ENCODE results near the gene C16orf74. TPM values are rescaled to one million over a fixed set of nuclear protein-coding genes. Genes with fewer than 3 reads are reported as not detected.

C16orf74 gene
- total and polyA plus RNA-seq, 2 of the 8 experiments (the other 6 are each of a cell fraction or from before 2014, with no cell fraction given): 7.3 to 9.3 TPM

- TF ChIP-seq, protein P1, sequence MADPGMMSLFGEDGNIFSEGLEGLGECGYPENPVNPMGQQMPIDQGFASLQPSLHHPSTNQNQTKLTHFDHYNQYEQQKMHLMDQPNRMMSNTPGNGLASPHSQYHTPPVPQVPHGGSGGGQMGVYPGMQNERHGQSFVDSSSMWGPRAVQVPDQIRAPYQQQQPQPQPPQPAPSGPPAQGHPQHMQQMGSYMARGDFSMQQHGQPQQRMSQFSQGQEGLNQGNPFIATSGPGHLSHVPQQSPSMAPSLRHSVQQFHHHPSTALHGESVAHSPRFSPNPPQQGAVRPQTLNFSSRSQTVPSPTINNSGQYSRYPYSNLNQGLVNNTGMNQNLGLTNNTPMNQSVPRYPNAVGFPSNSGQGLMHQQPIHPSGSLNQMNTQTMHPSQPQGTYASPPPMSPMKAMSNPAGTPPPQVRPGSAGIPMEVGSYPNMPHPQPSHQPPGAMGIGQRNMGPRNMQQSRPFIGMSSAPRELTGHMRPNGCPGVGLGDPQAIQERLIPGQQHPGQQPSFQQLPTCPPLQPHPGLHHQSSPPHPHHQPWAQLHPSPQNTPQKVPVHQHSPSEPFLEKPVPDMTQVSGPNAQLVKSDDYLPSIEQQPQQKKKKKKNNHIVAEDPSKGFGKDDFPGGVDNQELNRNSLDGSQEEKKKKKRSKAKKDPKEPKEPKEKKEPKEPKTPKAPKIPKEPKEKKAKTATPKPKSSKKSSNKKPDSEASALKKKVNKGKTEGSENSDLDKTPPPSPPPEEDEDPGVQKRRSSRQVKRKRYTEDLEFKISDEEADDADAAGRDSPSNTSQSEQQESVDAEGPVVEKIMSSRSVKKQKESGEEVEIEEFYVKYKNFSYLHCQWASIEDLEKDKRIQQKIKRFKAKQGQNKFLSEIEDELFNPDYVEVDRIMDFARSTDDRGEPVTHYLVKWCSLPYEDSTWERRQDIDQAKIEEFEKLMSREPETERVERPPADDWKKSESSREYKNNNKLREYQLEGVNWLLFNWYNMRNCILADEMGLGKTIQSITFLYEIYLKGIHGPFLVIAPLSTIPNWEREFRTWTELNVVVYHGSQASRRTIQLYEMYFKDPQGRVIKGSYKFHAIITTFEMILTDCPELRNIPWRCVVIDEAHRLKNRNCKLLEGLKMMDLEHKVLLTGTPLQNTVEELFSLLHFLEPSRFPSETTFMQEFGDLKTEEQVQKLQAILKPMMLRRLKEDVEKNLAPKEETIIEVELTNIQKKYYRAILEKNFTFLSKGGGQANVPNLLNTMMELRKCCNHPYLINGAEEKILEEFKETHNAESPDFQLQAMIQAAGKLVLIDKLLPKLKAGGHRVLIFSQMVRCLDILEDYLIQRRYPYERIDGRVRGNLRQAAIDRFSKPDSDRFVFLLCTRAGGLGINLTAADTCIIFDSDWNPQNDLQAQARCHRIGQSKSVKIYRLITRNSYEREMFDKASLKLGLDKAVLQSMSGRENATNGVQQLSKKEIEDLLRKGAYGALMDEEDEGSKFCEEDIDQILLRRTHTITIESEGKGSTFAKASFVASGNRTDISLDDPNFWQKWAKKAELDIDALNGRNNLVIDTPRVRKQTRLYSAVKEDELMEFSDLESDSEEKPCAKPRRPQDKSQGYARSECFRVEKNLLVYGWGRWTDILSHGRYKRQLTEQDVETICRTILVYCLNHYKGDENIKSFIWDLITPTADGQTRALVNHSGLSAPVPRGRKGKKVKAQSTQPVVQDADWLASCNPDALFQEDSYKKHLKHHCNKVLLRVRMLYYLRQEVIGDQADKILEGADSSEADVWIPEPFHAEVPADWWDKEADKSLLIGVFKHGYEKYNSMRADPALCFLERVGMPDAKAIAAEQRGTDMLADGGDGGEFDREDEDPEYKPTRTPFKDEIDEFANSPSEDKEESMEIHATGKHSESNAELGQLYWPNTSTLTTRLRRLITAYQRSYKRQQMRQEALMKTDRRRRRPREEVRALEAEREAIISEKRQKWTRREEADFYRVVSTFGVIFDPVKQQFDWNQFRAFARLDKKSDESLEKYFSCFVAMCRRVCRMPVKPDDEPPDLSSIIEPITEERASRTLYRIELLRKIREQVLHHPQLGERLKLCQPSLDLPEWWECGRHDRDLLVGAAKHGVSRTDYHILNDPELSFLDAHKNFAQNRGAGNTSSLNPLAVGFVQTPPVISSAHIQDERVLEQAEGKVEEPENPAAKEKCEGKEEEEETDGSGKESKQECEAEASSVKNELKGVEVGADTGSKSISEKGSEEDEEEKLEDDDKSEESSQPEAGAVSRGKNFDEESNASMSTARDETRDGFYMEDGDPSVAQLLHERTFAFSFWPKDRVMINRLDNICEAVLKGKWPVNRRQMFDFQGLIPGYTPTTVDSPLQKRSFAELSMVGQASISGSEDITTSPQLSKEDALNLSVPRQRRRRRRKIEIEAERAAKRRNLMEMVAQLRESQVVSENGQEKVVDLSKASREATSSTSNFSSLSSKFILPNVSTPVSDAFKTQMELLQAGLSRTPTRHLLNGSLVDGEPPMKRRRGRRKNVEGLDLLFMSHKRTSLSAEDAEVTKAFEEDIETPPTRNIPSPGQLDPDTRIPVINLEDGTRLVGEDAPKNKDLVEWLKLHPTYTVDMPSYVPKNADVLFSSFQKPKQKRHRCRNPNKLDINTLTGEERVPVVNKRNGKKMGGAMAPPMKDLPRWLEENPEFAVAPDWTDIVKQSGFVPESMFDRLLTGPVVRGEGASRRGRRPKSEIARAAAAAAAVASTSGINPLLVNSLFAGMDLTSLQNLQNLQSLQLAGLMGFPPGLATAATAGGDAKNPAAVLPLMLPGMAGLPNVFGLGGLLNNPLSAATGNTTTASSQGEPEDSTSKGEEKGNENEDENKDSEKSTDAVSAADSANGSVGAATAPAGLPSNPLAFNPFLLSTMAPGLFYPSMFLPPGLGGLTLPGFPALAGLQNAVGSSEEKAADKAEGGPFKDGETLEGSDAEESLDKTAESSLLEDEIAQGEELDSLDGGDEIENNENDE (IDR thresholded peaks at IDR 0.05; ENCODE audit: insufficient replicate concordance, low read length): no peak
- TF ChIP-seq POU5F1 (IDR thresholded peaks at IDR 0.05; ENCODE audit: low read depth, low read length) (no peak), BRCA1 (IDR thresholded peaks at IDR 0.05; ENCODE audit: low read depth, low read length) (no peak), JUND (IDR thresholded peaks at IDR 0.05; ENCODE audit: low read length) (no peak), SP1 (IDR thresholded peaks at IDR 0.05; ENCODE audit: low read depth, low read length) (no peak)
Observed at GRCh38 chr16:85793662-85794298, 42.9 kb upstream of the C16orf74 start (continued).
